ENCODE measurements around the gene RABL6.

Gene RABL6

DNA sequence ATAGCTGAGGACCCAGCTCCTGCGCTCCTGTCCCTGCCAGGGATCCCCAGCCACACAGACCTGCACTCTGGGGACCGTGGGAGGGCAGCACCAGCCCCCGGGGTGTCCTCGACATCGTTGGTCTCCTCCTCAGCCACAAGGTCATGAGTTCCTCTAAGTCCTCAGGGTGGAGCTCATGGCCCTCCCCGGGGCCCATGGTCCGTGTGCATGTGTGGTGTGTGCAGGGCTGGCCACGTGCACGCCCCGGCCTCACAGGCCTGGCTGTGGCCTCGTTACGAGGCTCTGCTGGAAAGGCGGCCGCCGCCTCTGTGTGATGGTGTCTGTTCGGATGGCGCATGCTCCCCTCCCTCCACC lies 18.4 kb downstream of the RABL6 start:
- Histone ChIP-seq H3K4me1 (peaks cover 0 to 8% (median 4%) of the 10 kb centered on the region in 4 donors), H3K9me3 (no peaks in the 10 kb centered on the region)

DNA sequence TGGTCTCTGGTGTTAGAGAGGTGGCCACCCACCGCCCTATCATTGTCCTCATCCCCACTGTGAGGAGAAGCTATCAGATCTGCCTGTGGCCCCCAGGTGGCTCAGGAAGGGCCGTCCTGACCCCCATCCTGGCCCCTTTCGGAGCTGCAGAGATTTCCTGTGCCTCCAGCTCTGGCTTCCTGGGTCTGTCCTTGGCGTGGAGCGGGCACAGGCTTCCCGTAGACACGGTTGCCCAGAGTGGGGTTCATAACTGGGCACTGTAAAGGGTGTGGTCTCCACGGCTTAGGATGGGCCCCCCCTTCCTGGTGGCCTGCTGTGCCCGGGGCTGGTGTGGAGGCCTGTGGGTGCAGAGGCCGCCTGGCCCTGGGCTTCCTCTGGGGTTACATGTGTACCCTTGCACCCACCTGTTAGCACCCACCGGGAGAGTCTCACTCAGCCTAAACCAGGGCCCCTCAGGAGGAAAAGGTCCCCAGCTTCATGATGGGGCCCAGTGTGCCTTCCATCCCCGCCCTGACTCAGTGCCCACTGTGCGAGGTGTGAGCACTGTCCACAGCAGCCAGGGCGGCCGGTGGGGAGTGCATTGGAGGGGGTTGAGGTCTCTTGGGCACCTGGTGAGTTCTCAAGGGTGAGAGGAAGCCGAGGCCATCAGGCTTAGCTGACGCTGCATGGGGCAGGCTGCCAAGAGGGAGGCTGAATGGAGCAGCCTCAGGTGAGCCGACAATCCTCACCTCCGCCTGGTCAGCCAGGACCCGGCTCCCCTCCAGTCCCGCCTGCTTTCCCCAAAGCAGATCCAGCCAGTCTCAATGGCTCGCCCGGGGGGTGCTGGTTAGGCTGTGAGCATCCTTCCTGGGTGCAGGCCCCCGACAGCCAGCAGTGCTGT lies 19.2 kb downstream of the RABL6 start:
- no peaks in the 10 kb centered on the region for H3K27me3 ChIP-seq
- no peak overlapping the region for H3K4me3 ChIP-seq
- TF ChIP-seq, protein P1, sequence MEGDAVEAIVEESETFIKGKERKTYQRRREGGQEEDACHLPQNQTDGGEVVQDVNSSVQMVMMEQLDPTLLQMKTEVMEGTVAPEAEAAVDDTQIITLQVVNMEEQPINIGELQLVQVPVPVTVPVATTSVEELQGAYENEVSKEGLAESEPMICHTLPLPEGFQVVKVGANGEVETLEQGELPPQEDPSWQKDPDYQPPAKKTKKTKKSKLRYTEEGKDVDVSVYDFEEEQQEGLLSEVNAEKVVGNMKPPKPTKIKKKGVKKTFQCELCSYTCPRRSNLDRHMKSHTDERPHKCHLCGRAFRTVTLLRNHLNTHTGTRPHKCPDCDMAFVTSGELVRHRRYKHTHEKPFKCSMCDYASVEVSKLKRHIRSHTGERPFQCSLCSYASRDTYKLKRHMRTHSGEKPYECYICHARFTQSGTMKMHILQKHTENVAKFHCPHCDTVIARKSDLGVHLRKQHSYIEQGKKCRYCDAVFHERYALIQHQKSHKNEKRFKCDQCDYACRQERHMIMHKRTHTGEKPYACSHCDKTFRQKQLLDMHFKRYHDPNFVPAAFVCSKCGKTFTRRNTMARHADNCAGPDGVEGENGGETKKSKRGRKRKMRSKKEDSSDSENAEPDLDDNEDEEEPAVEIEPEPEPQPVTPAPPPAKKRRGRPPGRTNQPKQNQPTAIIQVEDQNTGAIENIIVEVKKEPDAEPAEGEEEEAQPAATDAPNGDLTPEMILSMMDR (IDR thresholded peaks at IDR 0.05) = no peak
- H3K36me3 ChIP-seq = peaks cover 51 to 88% (median 85%) of the 10 kb centered on the region in 3 donors
- no peak overlapping the region for H3K27ac ChIP-seq
- intact Hi-C loops (cut with DNase I; ENCODE audit: low total_unique reads) = no loop called here
- H3K9me3 ChIP-seq = no peaks in the 10 kb centered on the region
- H3K4me1 ChIP-seq = peaks cover 0 to under 1% (median under 1%) of the 10 kb centered on the region in 4 donors
- DNase-seq = peak in 1 of 2 donors; percentile 64

More for the DNA sequence above, 18.4 kb downstream of the RABL6 start:
- Histone ChIP-seq H3K27me3 (no peaks in the 10 kb centered on the region), H3K27ac (no peak overlapping the region), H3K4me3 (no peak overlapping the region), H3K36me3 (peaks cover 45 to 80% (median 77%) of the 10 kb centered on the region in 3 donors)
- no peak for DNase-seq
- intact Hi-C loops (cut with DNase I; ENCODE audit: low total_unique reads) = no loop called here
- TF ChIP-seq, protein P1 (IDR thresholded peaks at IDR 0.05) = no peak

DNA sequence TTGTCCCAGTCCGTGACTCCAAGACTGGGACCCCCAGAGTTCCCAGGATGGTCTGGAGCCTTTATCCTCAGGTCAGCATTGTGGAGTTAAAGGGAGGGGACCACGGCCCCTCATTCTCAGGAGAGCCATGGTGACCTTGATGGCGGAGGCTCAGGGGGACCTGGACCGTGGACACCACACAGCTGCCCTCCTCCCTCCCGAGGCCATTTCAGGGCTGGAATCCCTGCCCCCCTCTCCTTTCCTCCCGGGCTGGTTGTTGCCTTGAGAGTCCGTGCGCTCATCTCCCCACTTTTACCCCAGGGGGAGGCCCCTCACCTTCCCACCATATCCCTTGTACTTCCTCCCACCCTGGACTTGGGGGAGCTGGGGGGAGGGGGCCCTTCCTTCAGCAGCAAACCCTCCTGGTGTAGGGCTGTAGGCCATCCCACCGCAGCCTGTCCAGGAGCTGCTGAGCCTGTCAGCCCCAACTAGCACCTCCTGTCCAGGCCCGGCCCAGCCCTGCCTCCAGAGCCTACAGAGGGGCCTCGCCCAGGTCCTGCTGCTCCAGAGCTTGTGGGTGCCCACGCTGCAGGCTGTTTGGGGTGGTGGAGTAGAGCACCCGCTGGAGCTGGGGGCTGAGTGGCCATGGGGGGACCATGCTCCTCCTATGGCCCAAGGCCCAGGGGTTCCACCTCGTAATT lies 20.2 kb downstream of the RABL6 start:
- Histone ChIP-seq H3K4me1 (no peaks in the 10 kb centered on the region), H3K9me3 (no peaks in the 10 kb centered on the region), H3K36me3 (peaks cover 61 to 98% (median 94%) of the 10 kb centered on the region in 3 donors), H3K27ac (no peak overlapping the region), H3K4me3 (no peak overlapping the region), H3K27me3 (no peaks in the 10 kb centered on the region)
- TF ChIP-seq, protein P1 (IDR thresholded peaks at IDR 0.05) = no peak
- peak in 1 of 2 donors; percentile 60 for DNase-seq
- intact Hi-C loops (cut with DNase I; ENCODE audit: low total_unique reads) = no loop called here

DNA sequence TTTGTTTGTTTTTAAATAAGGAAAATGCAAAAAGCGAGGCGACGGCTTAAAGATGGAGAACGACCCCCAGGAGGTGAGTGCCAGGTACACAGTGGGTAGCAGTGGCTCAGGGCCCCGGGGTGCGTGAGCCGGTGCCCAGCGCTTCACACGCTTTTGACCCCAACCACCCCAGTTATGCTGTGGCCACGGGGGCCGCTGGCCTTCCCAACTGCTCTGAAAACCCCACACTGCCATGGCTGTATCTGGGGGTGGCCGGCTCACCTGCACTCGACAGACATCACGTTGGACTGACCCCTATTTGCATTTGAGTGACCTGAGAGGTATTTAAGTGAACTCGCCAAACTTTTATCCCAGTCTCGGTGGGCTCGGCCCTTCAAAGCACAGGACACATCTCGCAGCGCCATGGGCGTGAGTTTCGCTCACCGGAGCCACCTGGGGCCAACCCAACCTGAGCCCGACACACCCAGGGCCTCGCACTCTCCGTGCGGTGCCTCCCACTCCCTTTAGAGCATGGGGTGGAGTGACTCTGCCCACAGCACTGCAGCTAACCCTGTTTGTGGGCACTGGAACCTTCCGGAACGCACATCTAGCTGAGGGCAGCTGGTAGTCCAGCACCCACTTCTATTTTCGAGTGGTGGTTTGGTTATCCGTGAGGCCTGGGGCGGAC lies 20.9 kb downstream of the RABL6 start:
- Histone ChIP-seq H3K27me3 (no peaks in the 10 kb centered on the region), H3K9me3 (no peaks in the 10 kb centered on the region), H3K27ac (no peak overlapping the region), H3K4me3 (no peak overlapping the region), H3K4me1 (no peaks in the 10 kb centered on the region), H3K36me3 (peaks cover 59 to 98% (median 90%) of the 10 kb centered on the region in 3 donors)
- TF ChIP-seq, protein P1 (IDR thresholded peaks at IDR 0.05) = no peak
- DNase-seq = no peak
- intact Hi-C loops (cut with DNase I; ENCODE audit: low total_unique reads) = no loop called here

DNA sequence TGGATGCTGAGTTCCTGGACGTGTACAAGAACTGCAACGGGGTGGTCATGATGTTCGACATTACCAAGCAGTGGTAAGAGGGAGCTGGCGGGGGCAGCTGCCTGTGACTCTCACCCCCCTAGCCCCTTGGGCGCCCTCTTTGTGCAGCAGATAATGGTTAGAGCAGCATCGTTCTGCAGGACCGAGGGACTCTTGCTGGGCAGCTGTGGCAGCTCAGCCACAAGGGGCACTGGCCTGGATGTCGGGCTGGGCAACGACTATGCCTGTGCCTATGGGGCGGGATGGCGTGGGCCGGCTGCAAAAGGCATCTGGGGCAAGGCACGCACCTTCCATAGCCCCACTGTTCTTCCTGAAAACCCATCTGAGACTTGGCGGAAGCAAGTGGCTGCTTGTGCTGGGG lies 21.7 kb downstream of the RABL6 start:
- H3K4me3 ChIP-seq = no peak overlapping the region
- intact Hi-C loops (cut with DNase I; ENCODE audit: low total_unique reads) = no loop called here
- no peak for DNase-seq
- TF ChIP-seq, protein P1 (IDR thresholded peaks at IDR 0.05) = no peak
- no peaks in the 10 kb centered on the region for H3K9me3 ChIP-seq
- H3K27ac ChIP-seq = no peak overlapping the region
- no peaks in the 10 kb centered on the region for H3K4me1 ChIP-seq
- no peaks in the 10 kb centered on the region for H3K27me3 ChIP-seq
- peaks cover 54 to 94% (median 82%) of the 10 kb centered on the region in 3 donors for H3K36me3 ChIP-seq
